ENCODE measurements around the gene KLHL29.

Gene KLHL29

DNA sequence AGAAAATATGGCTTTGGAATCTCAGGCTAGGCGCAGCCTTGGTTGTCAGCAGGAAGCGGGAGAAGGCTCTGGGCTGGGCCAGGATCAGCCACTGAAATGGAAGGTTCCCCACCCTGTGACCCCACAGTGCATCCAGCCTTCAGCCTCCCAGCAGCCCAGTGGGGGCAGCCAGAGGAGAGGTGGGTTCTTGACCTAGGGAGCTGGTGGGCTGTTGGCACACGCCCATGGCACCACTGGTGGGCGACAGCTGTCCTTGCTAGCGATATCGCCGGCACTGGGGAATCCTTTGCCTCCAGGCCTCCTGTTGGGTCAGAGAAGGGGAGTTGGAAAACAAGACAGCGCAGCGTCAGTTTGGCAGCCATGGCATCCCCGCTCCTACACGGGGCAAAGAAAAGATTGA is 92.4 kb downstream of the KLHL29 start:
- H2AFZ ChIP-seq (ENCODE audit: low read depth, low read length): no peak overlapping the region

DNA sequence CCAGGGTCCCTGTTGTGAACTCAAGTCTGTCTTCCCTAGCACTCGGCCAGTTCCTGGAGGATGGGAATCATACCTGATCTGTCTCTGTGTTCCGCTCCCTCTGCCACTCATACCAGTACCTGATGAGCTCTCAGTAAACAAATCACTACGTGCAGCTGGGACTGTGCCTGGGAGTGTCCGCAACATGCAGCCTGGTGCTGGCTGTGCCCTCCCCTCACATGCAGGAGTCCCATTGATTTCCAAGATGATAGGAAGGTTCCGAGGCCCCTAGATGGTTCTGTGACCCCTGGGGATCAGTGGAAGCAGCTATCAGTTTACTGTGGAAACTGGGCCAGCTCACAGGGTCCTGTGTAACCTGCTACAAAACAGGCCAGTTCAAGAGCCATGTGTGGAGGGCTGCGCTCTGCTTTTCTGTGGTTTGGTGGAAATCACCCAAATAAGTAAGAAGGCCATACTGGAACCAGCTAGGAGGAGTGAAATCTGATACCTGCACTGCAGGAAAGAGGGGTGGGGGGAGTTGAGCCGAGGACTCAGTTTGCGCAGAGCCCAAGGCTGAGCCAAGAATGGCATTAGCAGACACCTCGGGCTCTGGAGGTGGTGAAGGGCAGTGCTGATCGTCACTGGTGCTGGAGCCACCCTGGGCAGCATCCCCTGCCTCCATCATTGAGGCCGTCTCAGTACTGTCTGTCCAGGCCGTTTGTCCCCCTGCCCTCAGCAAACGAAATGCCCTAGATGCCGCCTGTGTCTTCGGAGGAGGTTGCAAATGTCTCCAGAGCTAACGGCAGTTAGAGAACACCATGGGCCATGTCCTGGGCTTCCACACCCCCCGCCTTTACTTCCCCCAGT is 93.3 kb downstream of the KLHL29 start:
- TF ChIP-seq EZH2 (IDR thresholded peaks at IDR 0.05; ENCODE audit: borderline replicate concordance, low read depth, low read length, severe bottlenecking): no peak
- TF ChIP-seq, protein P1, sequence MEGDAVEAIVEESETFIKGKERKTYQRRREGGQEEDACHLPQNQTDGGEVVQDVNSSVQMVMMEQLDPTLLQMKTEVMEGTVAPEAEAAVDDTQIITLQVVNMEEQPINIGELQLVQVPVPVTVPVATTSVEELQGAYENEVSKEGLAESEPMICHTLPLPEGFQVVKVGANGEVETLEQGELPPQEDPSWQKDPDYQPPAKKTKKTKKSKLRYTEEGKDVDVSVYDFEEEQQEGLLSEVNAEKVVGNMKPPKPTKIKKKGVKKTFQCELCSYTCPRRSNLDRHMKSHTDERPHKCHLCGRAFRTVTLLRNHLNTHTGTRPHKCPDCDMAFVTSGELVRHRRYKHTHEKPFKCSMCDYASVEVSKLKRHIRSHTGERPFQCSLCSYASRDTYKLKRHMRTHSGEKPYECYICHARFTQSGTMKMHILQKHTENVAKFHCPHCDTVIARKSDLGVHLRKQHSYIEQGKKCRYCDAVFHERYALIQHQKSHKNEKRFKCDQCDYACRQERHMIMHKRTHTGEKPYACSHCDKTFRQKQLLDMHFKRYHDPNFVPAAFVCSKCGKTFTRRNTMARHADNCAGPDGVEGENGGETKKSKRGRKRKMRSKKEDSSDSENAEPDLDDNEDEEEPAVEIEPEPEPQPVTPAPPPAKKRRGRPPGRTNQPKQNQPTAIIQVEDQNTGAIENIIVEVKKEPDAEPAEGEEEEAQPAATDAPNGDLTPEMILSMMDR (IDR thresholded peaks at IDR 0.05; ENCODE audit: borderline replicate concordance, extremely low read depth, low read length, poor library complexity, severe bottlenecking): no peak
- no peak overlapping the region for H3K9ac ChIP-seq (ENCODE audit: low read depth, low read length)
- no peaks in the 10 kb centered on the region for H3K36me3 ChIP-seq (ENCODE audit: insufficient read depth, low read length)
- H3K4me1 ChIP-seq (ENCODE audit: insufficient read depth, low read length): no peaks in the 10 kb centered on the region
- peaks cover 4% of the 10 kb centered on the region; the same call in 1 of the 2 replicates for H4K20me1 ChIP-seq (ENCODE audit: insufficient read depth, low read length)
- no peaks in the 10 kb centered on the region for H3K27me3 ChIP-seq (ENCODE audit: insufficient read depth, low read length, poor library complexity)
- ATAC-seq (ENCODE audit: insufficient read depth, low read depth) (no peak), DNase-seq (no peak)
- H2AFZ ChIP-seq (ENCODE audit: low read depth, low read length): no peak overlapping the region
- H3K4me2 ChIP-seq (ENCODE audit: insufficient read depth, low read length): no peak overlapping the region
- H3K27ac ChIP-seq (ENCODE audit: low read length): no peak overlapping the region
- H3K9me3 ChIP-seq (ENCODE audit: insufficient read depth, low read length, severe bottlenecking): no peaks in the 10 kb centered on the region
- no peak overlapping the region for H3K4me3 ChIP-seq (ENCODE audit: low read depth in 1 of 2, low read length in 2 of 2)
- H3K79me2 ChIP-seq (ENCODE audit: insufficient read depth, low read length): no peaks in the 10 kb centered on the region

More for the DNA sequence above, 92.4 kb downstream of the KLHL29 start:
- H3K4me2 ChIP-seq (ENCODE audit: insufficient read depth, low read length): no peak overlapping the region
- no peaks in the 10 kb centered on the region for H3K79me2 ChIP-seq (ENCODE audit: insufficient read depth, low read length)
- no peak for ATAC-seq (ENCODE audit: insufficient read depth, low read depth)
- no peak overlapping the region for H3K9ac ChIP-seq (ENCODE audit: low read depth, low read length)
- no peak overlapping the region for H3K27ac ChIP-seq (ENCODE audit: low read length)
- DNase-seq: no peak
- H4K20me1 ChIP-seq (ENCODE audit: insufficient read depth, low read length): peaks cover 4% of the 10 kb centered on the region; the same call in 1 of the 2 replicates
- no peaks in the 10 kb centered on the region for H3K9me3 ChIP-seq (ENCODE audit: insufficient read depth, low read length, severe bottlenecking)
- H3K4me3 ChIP-seq (ENCODE audit: low read depth in 1 of 2, low read length in 2 of 2): no peak overlapping the region
- H3K36me3 ChIP-seq (ENCODE audit: insufficient read depth, low read length): no peaks in the 10 kb centered on the region
- no peaks in the 10 kb centered on the region for H3K4me1 ChIP-seq (ENCODE audit: insufficient read depth, low read length)
- H3K27me3 ChIP-seq (ENCODE audit: insufficient read depth, low read length, poor library complexity): no peaks in the 10 kb centered on the region
- TF ChIP-seq EZH2 (IDR thresholded peaks at IDR 0.05; ENCODE audit: borderline replicate concordance, low read depth, low read length, severe bottlenecking): no peak
- TF ChIP-seq, protein P1 (IDR thresholded peaks at IDR 0.05; ENCODE audit: borderline replicate concordance, extremely low read depth, low read length, poor library complexity, severe bottlenecking): no peak

DNA sequence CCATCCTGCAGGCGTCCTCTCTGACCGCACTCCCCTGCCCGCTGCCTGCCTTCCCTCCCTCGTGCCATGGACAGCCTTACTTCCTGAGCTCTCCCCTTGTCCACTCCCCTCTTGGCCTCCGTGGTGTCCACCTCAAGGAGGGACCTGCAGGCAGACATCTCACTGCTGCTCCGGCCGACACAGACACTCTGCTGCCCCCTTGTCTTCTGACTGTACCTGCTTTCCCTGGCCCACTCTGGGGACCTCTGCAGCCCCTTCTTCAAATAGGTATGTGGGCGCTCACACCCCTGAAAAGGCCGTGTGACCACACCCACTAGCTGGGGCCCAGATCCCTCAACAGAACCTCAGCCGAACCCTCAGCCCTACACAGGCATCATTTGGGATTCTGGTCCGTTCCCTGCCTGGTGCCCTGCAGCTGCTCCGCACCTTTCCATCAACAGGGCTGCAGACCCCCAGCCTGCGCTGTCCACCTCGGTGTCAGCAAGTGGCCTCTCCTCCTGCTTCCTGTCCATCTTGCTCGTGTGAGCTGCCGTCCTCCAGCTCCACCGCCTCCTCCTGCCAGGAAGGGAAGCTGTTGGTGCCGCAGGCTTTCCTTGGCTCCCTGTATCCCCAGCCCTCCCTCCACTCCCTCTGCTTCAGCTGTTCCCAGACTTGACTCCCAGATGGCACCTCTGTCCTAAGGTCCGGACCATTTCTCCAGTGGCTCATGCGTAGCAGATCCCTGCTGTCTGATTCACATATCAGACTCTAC is 94.1 kb downstream of the KLHL29 start:
- Histone ChIP-seq H3K79me2 (ENCODE audit: insufficient read depth, low read length) (no peaks in the 10 kb centered on the region), H3K9me3 (ENCODE audit: insufficient read depth, low read length, severe bottlenecking) (no peaks in the 10 kb centered on the region), H2AFZ (ENCODE audit: low read depth, low read length) (no peak overlapping the region), H4K20me1 (ENCODE audit: insufficient read depth, low read length) (peaks cover 7% of the 10 kb centered on the region), H3K9ac (ENCODE audit: low read depth, low read length) (no peak overlapping the region), H3K27me3 (ENCODE audit: insufficient read depth, low read length, poor library complexity) (no peaks in the 10 kb centered on the region), H3K4me1 (ENCODE audit: insufficient read depth, low read length) (no peaks in the 10 kb centered on the region), H3K4me3 (ENCODE audit: low read depth in 1 of 2, low read length in 2 of 2) (no peak overlapping the region), H3K4me2 (ENCODE audit: insufficient read depth, low read length) (no peak overlapping the region), H3K36me3 (ENCODE audit: insufficient read depth, low read length) (no peaks in the 10 kb centered on the region), H3K27ac (ENCODE audit: low read length) (no peak overlapping the region)
- no peak for DNase-seq
- ATAC-seq (ENCODE audit: insufficient read depth, low read depth): no peak
- TF ChIP-seq, protein P1 (IDR thresholded peaks at IDR 0.05; ENCODE audit: borderline replicate concordance, extremely low read depth, low read length, poor library complexity, severe bottlenecking): no peak
- no peak for TF ChIP-seq EZH2 (IDR thresholded peaks at IDR 0.05; ENCODE audit: borderline replicate concordance, low read depth, low read length, severe bottlenecking)

Measured in DND-41 (cell line).